DMS53 (cell line): ENCODE measurements around the gene MAPK12.

Experiments
- DNase-seq: peaks from one replicate; lab custom pipeline; 2025; lab: John Stamatoyannopoulos, UW

Gene MAPK12

DNA sequence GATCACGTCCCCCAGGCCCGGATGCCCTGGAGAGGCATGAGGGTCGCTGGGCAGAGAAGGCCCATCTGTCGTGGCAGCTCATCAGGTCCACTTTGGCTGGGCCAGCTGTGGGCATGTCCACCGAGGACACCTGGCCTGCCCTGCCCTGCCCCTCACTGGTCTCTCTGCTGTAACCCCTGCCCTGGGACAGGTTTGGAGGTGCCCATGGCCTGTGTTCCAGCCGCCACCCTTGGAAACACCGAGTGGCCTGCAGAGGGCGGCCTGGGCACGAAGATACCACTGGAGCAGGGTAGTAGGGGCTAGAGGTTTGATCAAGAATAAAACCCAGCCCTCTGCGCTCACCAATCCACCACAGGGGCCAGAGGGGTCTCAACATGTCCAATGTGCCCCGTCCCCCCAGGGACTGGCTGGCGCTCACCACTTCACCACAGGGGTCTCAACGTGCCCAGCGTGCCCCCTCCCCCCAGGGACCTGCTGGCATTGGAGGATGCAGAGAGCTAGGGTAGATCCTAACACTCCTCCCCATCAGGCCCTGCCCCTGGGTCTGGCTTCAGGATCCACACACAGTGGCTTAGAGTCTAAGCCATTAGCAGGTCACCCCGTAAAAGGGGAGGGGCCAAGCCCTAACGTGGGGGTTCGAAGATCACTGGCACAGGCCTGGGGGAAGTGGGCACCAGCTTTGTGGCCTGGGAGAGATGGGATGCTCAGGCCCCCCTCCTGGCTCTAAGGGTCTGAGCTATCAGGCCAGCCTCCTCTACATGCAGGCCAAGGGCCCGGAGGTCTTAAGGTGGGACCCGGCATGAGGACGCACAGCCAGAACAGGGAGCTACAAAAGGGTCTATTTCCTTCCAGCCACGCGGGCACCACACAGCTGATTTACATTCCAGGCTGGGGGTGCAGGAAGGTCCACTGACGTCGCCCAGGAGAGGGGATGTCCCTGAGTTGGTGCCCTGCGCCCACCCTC lies 9.1 kb downstream of the MAPK12 start:
- peak; percentile 87 for DNase-seq

DNA sequence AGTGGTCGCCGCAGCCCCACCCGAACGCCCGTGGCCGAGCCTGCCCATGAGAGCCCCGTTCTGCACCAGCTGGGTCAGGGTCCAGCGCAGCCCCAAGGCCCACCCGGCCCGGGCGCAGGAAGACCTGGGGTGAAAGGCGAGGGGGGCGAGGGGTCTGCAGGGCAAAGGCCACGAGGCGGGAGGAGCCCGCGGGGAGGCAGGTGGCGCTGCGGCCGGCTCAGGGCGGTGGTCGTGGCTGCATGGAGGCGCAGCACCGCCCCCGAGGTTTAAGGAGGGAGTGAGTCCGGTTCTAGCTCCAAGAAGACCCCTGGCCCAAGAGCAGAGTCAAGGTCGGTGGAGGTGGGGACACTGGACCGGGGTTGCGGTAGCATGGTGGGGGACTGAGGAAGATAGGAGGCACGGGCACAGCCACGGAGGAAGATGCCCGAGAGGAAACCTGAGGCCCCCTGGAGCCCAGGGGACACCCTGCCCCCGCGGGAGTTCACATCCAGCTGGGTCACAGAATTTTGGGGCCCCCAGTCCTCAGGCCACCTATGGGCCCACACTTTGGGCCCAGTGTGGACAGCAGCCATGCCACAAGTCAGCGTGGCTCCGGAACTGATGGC lies 9.9 kb downstream of the MAPK12 start:
- no peak for DNase-seq

DNA sequence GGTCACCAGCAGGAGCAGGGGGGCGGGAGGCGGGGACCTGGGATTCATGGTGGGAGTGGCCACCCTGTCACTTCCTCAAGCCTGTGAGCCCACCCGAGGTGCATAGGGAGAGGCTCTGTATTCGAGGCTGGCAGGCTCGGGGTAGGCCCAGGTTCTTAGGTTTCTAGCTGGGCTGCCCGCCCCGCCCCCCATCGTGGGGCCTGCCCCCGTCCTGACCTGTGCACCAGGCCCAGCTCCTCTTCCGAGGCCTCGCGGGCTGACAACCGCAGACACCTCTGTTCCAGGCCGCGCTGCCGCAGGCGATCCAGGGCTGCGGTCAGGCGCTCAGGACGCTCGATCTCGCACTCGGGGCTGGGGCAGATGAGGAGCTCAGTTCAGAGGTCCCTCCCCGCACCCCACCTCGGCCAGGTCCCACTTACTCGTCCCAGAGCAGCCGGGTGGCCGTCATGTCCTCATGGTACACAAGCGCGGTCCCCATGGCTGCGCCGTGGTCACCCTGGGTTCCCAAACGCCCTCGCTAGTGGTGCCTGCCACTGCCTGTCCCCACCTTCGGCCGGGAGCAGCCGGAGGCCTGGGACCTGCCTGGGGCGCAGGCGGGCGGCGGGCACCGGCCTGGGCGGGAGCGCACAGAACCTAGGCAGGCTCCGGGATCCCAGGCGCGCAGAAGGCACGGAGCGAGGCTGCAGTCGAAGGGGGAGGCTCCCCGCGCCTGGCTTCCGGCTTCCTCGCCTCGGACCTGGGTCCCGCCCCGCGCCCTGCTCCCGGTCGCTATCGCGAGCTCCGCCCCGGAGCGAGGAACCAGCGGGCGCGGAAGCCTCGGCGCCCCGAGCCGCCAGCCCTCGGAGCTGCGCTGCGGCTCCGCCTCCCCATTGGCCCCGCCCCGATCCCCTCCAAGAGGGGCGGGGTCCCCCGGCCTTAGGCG lies 10.7 kb downstream of the MAPK12 start, which contains the start of gene HDAC10:
HDAC10 (minus strand) TSS at position 711 of the 922 bp plus-strand sequence; CDS start at position 478, 233 bp downstream.
- peak; percentile 93 for DNase-seq

DNA sequence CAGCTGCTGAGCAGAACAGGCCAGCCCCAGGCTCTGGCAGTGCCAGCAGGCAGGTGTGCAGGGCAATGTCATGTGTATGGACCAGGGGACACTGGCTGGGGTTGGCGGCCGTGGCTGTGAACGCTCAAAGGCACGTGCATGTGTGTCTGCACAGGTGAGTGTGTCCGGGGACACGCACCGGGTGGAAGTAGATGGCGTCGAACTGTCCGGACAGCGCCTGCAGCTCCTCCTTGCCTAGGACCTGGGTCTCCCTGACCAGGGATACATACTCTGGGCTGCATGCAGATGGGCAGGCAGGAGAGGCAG lies 11.3 kb downstream of the MAPK12 start:
- no peak for DNase-seq

DNA sequence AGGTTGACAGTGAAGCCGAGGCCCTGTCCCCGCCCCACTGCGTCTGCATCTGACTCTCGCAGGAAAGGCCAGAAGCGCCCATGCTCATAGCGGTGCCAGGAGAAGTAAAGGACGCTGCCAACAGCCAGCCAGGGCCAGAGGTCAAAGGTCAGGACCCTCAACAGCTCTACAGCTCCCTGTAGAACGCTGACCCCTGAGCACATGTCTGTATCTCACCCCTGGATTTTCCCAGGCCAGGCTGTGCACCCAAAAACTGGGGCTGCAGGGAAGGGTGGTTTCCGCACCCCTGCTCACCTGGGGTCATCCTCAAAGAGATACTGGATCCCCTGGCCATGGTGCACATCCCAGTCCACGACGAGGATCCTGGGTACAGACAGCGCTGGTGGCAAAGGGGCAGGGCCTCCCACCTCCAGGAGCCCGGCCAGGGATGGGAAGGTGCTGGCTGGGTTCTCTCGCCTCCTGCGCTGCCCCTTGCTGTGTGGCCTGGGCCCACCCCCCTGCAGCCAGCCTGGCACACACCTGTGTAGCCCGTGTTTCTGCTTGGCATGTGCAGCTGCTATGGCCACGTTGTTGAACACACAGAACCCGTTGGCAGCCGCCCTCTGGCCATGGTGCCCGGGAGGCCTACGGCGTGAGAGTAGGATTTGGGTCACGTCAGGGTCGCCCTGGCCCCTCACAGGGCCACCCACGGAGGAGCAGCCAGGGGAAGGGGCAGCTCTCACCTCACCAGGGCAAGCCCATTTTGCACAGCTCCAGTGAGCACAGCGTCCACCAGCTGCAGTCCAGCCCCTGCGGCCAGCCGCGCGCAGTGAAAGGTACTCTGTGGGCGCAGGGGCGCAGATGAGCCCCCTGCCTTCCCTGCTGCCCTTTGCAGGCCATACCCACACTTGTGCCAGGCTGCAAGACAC lies 11.9 kb downstream of the MAPK12 start:
- DNase-seq: no peak

DNA sequence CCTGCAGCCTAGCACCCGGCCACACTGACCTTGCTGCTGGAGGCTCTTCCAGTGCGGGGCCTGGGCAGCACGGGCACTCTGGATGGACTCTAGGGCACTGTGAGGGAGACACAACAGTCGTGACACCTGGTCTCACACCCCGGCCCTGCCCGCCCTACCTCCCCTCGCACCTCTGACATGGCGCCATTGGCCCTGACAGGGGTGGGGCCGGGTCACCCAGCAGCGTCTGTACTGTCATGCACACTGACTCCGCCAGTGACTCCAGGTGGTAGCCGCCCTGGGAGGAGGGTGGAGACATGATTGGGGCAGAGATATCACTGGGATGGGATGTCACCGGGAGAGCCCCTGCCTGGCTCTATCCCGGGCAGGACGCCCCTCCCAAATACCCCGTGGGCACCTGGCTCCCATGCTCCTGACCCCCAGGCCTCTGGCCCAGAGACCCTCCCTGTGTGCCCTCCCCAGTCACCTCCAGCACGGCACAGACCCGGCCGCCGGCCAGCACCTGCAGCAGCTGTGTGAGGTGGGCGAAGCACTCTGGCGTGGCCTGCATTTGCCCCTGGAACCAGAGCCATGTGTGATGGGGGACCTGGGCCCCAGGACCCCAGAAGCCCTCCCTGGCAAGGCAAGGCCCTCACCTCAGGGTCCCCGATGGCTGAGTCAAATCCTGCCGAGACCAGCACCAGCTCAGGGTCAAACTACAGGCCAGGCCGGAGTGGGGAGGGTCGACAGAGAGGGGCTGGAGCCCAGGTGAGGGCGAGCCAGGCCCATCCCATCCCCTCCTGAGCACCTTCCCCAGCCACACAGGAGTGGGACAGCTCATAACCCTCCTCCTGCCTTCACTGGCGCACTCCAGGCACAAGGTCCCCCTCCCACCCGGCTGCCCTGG lies 13.0 kb downstream of the MAPK12 start:
- peak; percentile 77 for DNase-seq

DNA sequence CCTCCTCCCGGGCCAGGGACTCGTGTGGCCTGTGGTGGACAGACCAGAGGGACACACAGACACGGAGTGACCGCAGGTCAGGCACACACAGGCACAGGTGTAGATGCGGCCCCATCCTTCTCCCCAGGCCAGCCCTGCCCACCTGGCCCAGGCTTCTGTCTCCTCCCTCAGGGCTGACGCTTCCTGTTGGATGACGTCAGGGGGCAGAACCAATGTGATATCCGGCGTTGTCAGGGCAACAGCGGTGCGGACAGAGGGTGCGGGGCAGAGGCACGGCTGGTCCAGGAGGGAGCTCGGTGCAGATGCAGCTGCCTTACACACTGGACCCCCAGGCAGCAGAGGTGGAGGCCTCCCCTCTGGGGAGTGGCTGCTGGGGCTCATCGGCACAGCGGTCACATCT lies 13.7 kb downstream of the MAPK12 start:
- DNase-seq: peak; percentile 97

DNA sequence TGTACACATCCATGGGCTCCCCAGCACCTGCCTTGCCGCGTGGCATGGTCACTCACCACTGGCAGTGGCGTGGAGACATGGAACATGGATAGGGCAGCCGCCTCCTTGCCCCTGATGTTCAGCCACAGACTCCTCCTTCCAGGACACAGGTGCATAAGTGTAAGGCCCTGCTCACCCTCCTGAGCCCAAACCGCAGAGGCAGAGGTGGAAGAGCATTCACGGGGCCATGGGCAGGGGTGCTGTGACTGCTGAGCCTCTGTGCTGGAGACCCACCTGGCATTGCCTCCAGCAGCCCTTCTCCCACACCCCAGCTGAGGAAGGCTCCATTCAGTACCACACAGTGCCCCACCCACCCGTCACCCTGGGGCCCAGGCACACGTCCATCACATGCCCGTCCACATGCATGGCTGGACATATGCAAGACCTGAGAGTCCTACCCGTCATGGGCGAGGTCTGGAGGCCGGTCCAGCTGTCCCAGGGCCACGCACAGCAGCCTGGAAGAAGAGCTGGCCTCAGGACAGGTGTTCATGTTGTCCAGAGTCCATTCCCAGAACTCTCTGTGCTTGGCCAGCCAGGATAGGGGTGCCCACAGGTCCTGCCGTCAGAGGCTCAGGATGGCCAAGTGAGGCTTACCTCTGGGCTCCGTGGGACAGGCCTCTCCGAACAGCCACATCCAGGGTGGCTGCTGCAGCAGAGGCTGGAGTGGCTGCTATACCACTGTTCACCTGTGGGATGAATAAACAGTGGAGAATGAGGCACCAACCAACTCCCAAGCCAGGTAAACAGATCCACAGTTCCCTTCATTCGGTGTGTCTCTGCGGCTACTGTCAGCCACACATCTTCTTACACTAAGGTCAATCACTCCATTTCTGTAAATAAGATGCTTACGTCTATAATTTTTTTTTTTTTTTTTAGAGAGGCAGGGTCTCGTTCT lies 15.0 kb downstream of the MAPK12 start:
- DNase-seq: peak; percentile 62

DNA sequence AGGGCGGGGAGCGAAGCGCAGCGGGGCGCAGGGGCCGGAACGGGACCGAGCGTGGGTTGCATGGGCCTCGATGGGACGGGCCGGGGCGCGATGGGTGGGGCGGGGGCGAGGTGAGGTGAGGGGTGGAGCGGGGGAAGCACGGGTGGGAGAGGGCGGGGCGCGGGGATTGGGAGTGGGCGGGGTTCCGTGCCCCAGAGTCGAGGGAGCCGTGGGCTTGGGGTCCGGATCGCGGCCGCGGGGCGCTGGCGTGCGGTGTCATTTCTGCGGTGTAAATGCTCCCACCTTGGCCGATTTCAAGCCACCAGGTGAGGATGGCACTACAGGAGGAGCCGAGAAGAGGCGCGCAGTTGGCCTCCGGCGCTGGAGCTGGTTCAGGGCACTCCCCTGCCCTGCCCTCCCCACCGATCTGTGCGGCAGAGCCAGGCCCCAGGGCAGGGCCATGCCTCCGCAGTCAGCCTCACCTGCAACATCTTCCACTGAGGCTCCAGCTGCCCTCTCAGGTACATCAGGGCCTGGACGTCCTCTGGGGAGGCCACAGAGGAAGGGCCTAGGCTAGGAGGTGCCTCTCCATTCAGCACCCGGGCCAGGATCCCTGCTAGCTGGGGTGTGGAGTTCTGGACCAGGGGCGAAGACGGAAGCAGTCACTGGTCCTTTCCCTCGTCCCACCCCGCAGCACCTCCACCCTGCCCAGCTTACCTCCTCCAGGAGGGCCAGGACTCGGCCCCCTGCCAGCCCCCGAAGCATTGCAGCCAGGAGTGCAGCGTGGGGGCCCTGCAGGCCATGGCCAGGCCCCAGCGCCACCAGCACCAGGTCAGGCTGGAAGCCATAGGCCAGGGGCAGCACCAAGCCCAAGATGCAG lies 16.0 kb downstream of the MAPK12 start:
- peak; percentile 57 for DNase-seq

DNA sequence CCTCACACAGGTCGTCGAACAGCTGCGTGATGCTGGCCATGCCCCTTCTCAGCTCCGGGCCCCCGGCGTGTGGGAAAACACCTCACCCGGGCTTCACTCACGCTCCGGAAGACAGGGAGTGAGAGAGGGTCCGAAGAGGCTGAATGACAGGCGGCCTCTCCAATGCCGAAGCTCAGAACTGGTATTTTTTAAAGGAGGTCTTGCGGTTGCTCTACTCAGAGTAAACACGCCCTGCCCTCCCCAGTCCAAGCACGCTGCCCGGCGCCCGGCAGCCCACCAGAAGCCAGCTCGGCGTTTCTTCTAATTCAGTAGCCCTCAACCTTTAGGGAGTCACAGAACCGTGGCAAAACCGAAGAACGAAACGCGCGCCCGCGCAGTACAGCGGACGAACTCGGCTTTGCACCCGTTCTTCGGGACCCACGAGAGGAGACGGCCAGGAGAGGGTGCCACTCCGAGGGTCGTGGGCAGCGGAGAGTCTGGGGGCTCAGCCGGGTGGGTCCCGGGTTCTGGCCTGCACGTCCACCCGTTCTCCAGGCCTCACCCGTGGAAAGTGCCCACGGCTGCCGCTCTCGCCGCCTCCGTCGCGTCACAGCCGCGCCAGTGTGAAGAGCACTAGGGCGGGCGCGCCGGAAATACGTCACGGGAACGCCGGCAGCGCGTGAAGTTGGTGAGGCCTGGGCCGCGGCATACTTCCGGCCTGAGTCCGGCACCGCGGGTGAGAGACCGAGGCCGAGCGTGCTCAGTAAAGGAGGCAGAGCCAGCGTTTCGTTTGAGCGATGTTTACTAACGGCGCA lies 16.9 kb downstream of the MAPK12 start, which contains the start of gene TUBGCP6:
TUBGCP6 (minus strand) TSS at position 604 of the 794 bp plus-strand sequence; CDS start at position 40, 564 bp downstream.
- peak; percentile 95 for DNase-seq

DNA sequence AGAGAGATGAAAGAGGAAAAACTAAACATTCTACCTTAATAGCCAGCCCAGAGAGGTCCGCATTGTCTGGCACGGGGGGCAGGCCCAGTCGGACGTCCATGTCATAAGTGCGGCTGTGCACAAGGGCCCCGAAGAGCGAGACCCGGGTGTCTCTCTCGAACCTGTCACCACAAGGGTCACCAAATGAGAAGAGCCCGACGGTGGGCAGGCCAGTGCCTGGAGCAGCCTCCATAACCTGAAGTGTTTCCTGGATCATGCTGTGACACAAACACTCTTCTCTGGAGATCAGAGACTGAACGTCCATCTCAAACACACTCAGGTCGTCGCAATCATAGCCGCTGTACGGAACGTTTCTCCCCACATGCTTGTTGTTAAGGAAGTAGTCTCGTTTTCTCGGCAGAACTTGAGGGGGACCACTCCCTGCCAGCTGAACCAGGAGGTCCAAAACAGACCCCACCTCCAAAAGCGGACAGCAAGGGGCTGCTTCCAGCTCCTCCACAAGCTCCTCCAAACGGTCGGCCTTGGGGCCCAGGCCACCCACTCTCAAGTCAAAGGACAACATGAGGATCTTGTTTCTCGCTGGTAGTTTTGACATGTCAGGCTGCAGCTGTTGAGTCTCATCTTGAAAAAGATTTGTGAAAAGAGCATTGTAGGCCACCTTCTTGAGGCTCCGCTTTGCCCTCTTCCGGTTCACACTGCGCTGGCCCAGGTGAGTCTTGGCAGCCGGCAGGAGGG lies 17.6 kb downstream of the MAPK12 start:
- peak; percentile 65 for DNase-seq

DNA sequence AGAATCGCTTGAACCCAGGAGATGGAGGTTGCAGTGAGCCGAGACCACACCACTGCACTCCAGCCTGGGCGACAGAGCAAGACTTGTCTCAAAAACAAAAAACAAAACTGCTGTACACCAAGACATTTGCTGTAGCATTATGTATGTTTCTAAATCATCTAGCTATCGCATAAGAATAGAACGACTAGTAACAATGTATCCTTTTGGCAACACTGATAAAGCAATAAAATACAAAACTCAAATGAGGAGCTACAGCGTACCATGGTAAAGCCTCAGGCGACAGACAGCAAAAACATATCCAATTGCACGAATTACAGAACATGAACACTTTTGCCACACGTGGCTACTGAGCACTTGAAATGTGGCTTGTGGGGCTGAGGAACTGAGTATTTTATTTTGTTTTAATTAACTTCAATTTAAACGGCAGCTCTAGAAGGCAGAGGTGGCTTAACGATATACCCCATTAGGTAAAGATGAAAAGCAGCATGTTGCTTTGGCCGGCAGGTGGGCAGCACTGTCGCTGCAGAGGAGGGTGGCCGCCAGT lies 19.0 kb downstream of the MAPK12 start:
- DNase-seq: no peak

DNA sequence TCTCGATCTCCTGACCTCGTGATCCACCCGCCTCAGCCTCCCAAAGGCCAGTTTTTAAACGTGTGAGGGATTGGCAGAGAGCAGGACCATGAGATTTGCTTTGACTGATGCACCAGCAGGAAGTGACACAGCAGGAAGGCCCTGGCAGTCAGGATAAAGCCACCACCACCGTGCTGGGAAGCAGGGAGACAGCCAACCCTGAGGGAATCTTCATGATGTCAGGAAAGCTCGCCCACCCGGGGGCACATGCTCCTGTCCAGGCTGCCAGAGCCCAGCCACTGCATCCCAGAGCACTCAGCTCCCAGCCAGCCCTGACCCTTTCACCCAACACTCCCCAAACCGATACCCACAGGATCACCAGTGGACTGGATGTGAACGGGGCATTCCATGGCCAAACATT lies 22.7 kb downstream of the MAPK12 start:
- no peak for DNase-seq

DNA sequence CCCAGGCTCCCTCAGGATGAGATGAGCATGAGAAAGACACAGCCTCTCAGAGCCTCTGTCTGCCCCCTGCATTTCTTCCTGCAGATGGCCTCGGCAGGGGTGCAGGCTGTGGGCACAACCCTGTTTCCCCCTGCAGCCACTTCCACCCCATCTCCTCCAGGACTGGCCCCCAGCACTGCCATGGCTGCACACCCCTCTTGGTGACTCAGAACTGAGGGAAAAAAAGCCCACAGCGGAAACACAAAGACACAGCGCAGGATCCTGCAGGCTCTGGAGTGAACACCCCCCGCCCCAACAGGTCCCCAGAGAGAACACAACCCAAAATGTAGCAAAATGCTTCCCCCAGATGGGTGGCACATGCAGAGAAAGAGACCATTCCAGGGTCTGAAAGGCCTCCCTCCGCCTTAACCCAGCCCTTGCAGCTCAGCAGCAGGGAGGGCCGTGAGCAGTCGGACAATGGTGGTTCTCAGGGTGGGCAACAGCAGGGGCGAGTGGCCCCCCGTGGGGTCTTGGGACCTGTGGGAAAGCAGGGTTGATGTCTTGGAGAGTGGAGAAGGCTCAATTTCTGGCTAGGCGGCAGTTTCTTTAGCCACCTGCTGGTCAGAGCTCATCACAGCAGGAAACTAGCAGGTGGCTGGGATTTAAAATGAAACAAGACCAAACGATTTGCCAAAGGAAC lies 24.6 kb downstream of the MAPK12 start:
- peak; percentile 38 for DNase-seq

DNA sequence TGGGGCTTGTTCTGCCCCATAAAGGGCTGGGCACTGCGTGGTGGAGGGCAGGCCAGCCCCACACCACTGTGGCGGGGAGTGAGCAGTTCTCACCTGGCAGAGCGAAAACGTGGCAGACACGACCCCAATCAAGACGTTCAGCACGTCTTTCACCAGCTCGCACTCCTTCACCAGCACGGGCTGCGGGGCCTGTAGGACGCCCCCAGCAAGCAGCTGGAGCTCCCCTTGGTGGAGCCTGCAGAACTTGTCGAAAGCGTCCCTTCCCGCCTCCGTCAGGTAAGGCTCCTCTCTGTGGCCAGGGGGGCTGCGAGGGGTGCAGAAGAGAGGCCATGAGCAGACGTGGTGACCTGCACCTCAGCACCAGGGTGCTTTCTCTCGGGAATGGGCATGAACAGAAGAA lies 28.3 kb downstream of the MAPK12 start:
- DNase-seq: no peak
